IMR-90 (cell line): ENCODE results near the gene DSCAM. TPM values are rescaled to one million over a fixed set of nuclear protein-coding genes. Genes with fewer than 3 reads are reported as not detected.

Experiments used
- ATAC-seq: fragments of 200-7000 bp; cut with Tn5 transposase; 2 replicates; pipeline ENCODE4 v1.9.1; 2020; ENCODE audit warnings: low read depth, mild to moderate bottlenecking, moderate library complexity
- BruUV-seq: library from RNA; stranded (reverse); fragments of 400-500 nt; replicated peaks from 2 replicates; lab custom pipeline; 2021; lab: Mats Ljungman, UMichigan
- CTCF ChIA-PET: fragments of 300-600 bp; formaldehyde crosslinking; extraction: SDS; loops from one replicate; lab custom pipeline; 2021; ENCODE audit warnings: antibody characterized with exemption; lab: Yijun Ruan, JAX
- POLR2A ChIA-PET: fragments of 300-600 bp; sonication (Branson Sonifier 250); formaldehyde crosslinking; loops from one replicate; lab custom pipeline; 2022; ENCODE audit warnings: antibody characterized with exemption; ENCODE audit not compliant: unreplicated experiment; lab: Charles Lee
- DNase-seq: peaks from one replicate; pipeline ENCODE4 v3.0.0; 2013
- H2AFZ ChIP-seq: replicated peaks from 2 replicates; pipeline ENCODE3; 2013; ENCODE audit warnings: low read length, mild to moderate bottlenecking; ENCODE audit not compliant: poor library complexity
- H2AK5ac ChIP-seq: 2 replicates; pipeline ENCODE4 v1.6.1; 2013; ENCODE audit warnings: low read depth, low read length, inconsistent platforms
- H2AK9ac ChIP-seq: replicated peaks from 2 replicates; pipeline ENCODE3; 2013; ENCODE audit warnings: mild to moderate bottlenecking, low read depth, low read length, moderate library complexity; ENCODE audit not compliant: poor library complexity
- H2BK120ac ChIP-seq: 2 replicates; pipeline ENCODE4 v1.6.1; 2013; ENCODE audit warnings: low read depth, low read length, inconsistent platforms
- H2BK15ac ChIP-seq: 3 replicates; pipeline ENCODE4 v1.6.1; 2013; ENCODE audit warnings: low read depth, low read length, inconsistent platforms
- H2BK20ac ChIP-seq: 2 replicates; pipeline ENCODE4 v1.6.1; 2013; ENCODE audit warnings: low read depth, mild to moderate bottlenecking, inconsistent platforms, low read length, moderate library complexity
- H2BK5ac ChIP-seq: 2 replicates; pipeline ENCODE4 v1.6.1; 2013; ENCODE audit warnings: mild to moderate bottlenecking, low read depth, low read length, inconsistent platforms; ENCODE audit not compliant: poor library complexity, severe bottlenecking
- H3K14ac ChIP-seq: replicated peaks from 2 replicates; pipeline ENCODE4 v1.6.1; 2013; ENCODE audit warnings: low read depth, low read length, inconsistent platforms
- H3K18ac ChIP-seq: 2 replicates; pipeline ENCODE4 v1.6.1; 2013; ENCODE audit warnings: low read depth, low read length, control low read depth
- H3K23ac ChIP-seq: 2 replicates; pipeline ENCODE4 v1.6.1; 2013; ENCODE audit warnings: low read depth, low read length, inconsistent platforms
- H3K27ac ChIP-seq: 2 replicates; pipeline ENCODE4 v1.5.1; 2013; ENCODE audit warnings: mild to moderate bottlenecking, control low read depth, low read length; ENCODE audit not compliant: insufficient read depth
- H3K27me3 ChIP-seq: 2 replicates; pipeline ENCODE4 v1.6.1; 2013; ENCODE audit warnings: low read length; ENCODE audit not compliant: control insufficient read depth, insufficient read depth
- H3K36me3 ChIP-seq: 2 replicates; pipeline ENCODE4 v1.6.1; 2013; ENCODE audit warnings: low read length, mixed read lengths; ENCODE audit not compliant: control insufficient read depth, insufficient read depth
- H3K4ac ChIP-seq: 2 replicates; pipeline ENCODE4 v1.6.1; 2013; ENCODE audit warnings: low read depth, low read length, inconsistent platforms
- H3K4me1 ChIP-seq: 2 replicates; pipeline ENCODE4 v1.6.1; 2013; ENCODE audit warnings: low read length, mixed read lengths; ENCODE audit not compliant: control insufficient read depth, insufficient read depth
- H3K4me2 ChIP-seq: 2 replicates; pipeline ENCODE4 v1.6.1; 2013; ENCODE audit warnings: low read depth, mild to moderate bottlenecking, control low read depth, low read length, moderate library complexity
- H3K4me3 ChIP-seq: 2 replicates; pipeline ENCODE4 v1.5.1; 2013; ENCODE audit warnings: low read depth, mild to moderate bottlenecking, control low read depth, low read length, moderate library complexity; ENCODE audit not compliant: insufficient read depth
- H3K56ac ChIP-seq: 2 replicates; pipeline ENCODE4 v1.6.1; 2013; ENCODE audit warnings: low read length, inconsistent platforms; ENCODE audit not compliant: insufficient read depth; ENCODE audit errors: extremely low read depth
- H3K79me1 ChIP-seq, 2 experiments: 2 replicates each; pipeline ENCODE4 v1.6.1; 2013; ENCODE audit warnings: low read length in 2 of 2, inconsistent platforms in 1 of 2, low read depth in 1 of 2
- H3K9ac ChIP-seq: 2 replicates; pipeline ENCODE4 v1.6.1; 2013; ENCODE audit warnings: low read depth, low read length, control low read depth
- H3K9me1 ChIP-seq: 2 replicates; pipeline ENCODE4 v1.6.1; 2013; ENCODE audit warnings: low read length, inconsistent platforms; ENCODE audit not compliant: insufficient read depth
- H3K9me3 ChIP-seq: 2 replicates; pipeline ENCODE4 v1.6.1; 2013; ENCODE audit warnings: low read length; ENCODE audit not compliant: control insufficient read depth, insufficient read depth
- H4K20me1 ChIP-seq: 2 replicates; pipeline ENCODE4 v1.6.1; 2013; ENCODE audit warnings: low read length, inconsistent platforms; ENCODE audit not compliant: insufficient read depth
- H4K5ac ChIP-seq: 2 replicates; pipeline ENCODE4 v1.6.1; 2013; ENCODE audit warnings: mild to moderate bottlenecking, low read depth, low read length, control low read depth
- H4K8ac ChIP-seq, 2 experiments: 2 replicates each; pipeline ENCODE4 v1.6.1; 2013; ENCODE audit warnings: low read depth in 2 of 2, low read length in 2 of 2, control low read depth in 1 of 2, inconsistent platforms in 1 of 2
- H4K91ac ChIP-seq: 2 replicates; pipeline ENCODE4 v1.6.1; 2013; ENCODE audit warnings: low read depth, low read length, inconsistent platforms; ENCODE audit not compliant: insufficient read depth
- BHLHE40 ChIP-seq: fragments of 150-350 bp; IDR thresholded peaks from 2 replicates; pipeline ENCODE4 v1.6.1; 2016; ENCODE audit warnings: mild to moderate bottlenecking, low read depth, low read length
- CHD1 ChIP-seq: IDR thresholded peaks from 2 replicates; pipeline ENCODE4 v1.6.1; 2012; ENCODE audit warnings: low read depth, low read length, improper control_type of control experiment
- FOS ChIP-seq: fragments of 150-350 bp; IDR thresholded peaks from 2 replicates; pipeline ENCODE4 v1.6.1; 2016; ENCODE audit warnings: low read depth, low read length
- MAFK ChIP-seq: IDR thresholded peaks from 2 replicates; pipeline ENCODE4 v1.6.1; 2012; ENCODE audit warnings: low read depth, low read length, improper control_type of control experiment
- MAZ ChIP-seq: IDR thresholded peaks from 2 replicates; pipeline ENCODE4 v1.6.1; 2012; ENCODE audit warnings: low read depth, mild to moderate bottlenecking, low read length, improper control_type of control experiment, moderate library complexity, borderline replicate concordance
- MXI1 ChIP-seq: IDR thresholded peaks from 2 replicates; pipeline ENCODE4 v1.6.1; 2012; ENCODE audit warnings: low read depth, mild to moderate bottlenecking, low read length, moderate library complexity, borderline replicate concordance
- NFE2L2 ChIP-seq: fragments of 150-350 bp; IDR thresholded peaks from 2 replicates; pipeline ENCODE4 v1.6.1; 2016; ENCODE audit warnings: low read depth, mild to moderate bottlenecking, low read length
- POLR2A ChIP-seq: IDR thresholded peaks from 2 replicates; pipeline ENCODE4 v1.6.1; 2012; ENCODE audit warnings: mild to moderate bottlenecking, low read depth, low read length
- RCOR1 ChIP-seq: IDR thresholded peaks from 2 replicates; pipeline ENCODE4 v1.6.1; 2012; ENCODE audit warnings: mild to moderate bottlenecking, low read length, improper control_type of control experiment; ENCODE audit not compliant: insufficient replicate concordance
- SMC3 ChIP-seq: fragments of 150-350 bp; IDR thresholded peaks from 2 replicates; pipeline ENCODE4 v1.6.1; 2016; ENCODE audit warnings: low read depth, mild to moderate bottlenecking, antibody characterized with exemption, low read length, moderate library complexity
- USF2 ChIP-seq: fragments of 150-350 bp; IDR thresholded peaks from 2 replicates; pipeline ENCODE4 v1.6.1; 2017; ENCODE audit warnings: mild to moderate bottlenecking, antibody characterized with exemption, low read length, low read depth
- WGBS, 2 experiments: methylation state at CpG; one replicate each; pipeline versions ENCODE4 v1.1.5 to v1.1.7; 2013; ENCODE audit warnings: missing lambda C conversion rate in 2 of 2; ENCODE audit not compliant: insufficient read length in 1 of 2; ENCODE audit errors: extremely low coverage in 2 of 2; 5-methylcytosine and 5-hydroxymethylcytosine counted together
- dilution Hi-C: fragments of 300-500 bp; cut with HindIII; formaldehyde crosslinking; loops from one replicate; pipeline ENCODE4 v1.14.3; 2018; ENCODE audit warnings: low sequenced_read_pairs; ENCODE audit not compliant: unreplicated experiment
- in situ Hi-C: fragments of 300-500 bp; cut with MboI; formaldehyde crosslinking; loops from 3 replicates; pipeline ENCODE4 v1.14.3; 2019; ENCODE audit warnings: low sequenced_read_pairs, inconsistent platforms, mixed read lengths
- intact Hi-C: fragments of 100-400 bp; cut with micrococcal nuclease; formaldehyde crosslinking; loops from 2 replicates; pipeline ENCODE4 v1.10.0; 2022
- polyA plus RNA-seq, 3 experiments: library from polyadenylated mRNA; depleted of rRNA; stranded (reverse); fragments of >200 nt; gene quantifications; 2 replicates each; pipeline ENCODE4 v1.2.3, GENCODE V29; 2012; ENCODE audit warnings: low replicate concordance in 1 of 3
- total RNA-seq: library from RNA; depleted of rRNA; stranded (reverse); fragments of >200 nt; gene quantifications from 2 replicates; pipeline ENCODE4 v1.2.3, GENCODE V29; 2012
- TF ChIP-seq, protein P1 (sequence below): fragments of 150-350 bp; IDR thresholded peaks from 2 replicates; pipeline ENCODE4 v1.6.1; 2016; ENCODE audit warnings: low read depth, mild to moderate bottlenecking, low read length, moderate library complexity, borderline replicate concordance
- TF ChIP-seq, protein P2 (sequence below): conservative IDR thresholded peaks from 2 replicates; pipeline ENCODE4 v1.5.1; 2012; ENCODE audit warnings: mild to moderate bottlenecking, low read depth, low read length, improper control_type of control experiment

The DSCAM gene
- total and polyA plus RNA-seq, 2 of the 4 experiments (the other 2 are of a cell fraction): under 0.01 to 0.02 TPM

DNA sequence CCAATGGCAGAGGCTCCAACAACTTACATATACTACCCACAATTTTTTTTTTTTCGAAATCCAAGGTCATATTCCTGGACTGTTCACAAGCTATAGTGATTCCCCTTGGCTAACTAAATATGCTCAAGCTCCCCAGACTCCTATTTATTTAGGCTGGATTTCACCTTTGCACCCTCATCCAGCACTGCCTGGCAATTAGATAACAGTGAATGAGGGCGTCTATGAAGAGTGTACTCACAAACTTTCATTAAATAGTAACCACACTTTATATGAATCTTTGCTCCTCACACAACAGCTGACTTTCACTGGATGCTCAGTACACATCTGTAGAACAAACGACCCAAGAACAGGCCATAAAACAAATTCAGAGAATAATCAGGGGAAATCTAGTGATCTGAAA lies 51.6 kb downstream of the DSCAM start:
- CTCF ChIA-PET: interaction anchor here (1.2 kb wide), 1 partner anchor 1354 kb away, joined by 3 read pairs; no protein-coding TSS in a partner anchor
- POLR2A ChIA-PET: no interaction called here
- WGBS, 2 experiments: no CpG with 5 or more reads among the region's 3 CpGs

More for the DNA sequence above, 51.6 kb downstream of the DSCAM start:
- Histone ChIP-seq H3K27ac (no peak overlapping the region), H3K79me1 (no peaks in the 10 kb centered on the region), H4K20me1 (no peaks in the 10 kb centered on the region), H3K14ac (no peak overlapping the region), H2BK120ac (no peak overlapping the region), H3K27me3 (no peaks in the 10 kb centered on the region), H3K4me1 (no peaks in the 10 kb centered on the region), H2AK9ac (no peak overlapping the region), H3K56ac (no peak overlapping the region), H2BK15ac (no peak overlapping the region), H3K4me3 (no peak overlapping the region), H2AFZ (no peak overlapping the region), H2BK5ac (no peak overlapping the region), H3K9me1 (no peaks in the 10 kb centered on the region), H3K9ac (no peak overlapping the region), H3K4ac (no peak overlapping the region), H3K23ac (no peak overlapping the region), H4K5ac (no peak overlapping the region), H4K8ac (no peak overlapping the region), H4K91ac (no peak overlapping the region), H2BK20ac (no peak overlapping the region), H2AK5ac (no peak overlapping the region), H3K18ac (no peak overlapping the region), H3K4me2 (no peak overlapping the region), H3K9me3 (peaks cover 7% of the 10 kb centered on the region), H3K36me3 (no peaks in the 10 kb centered on the region)
- intact Hi-C loops (no loop called here), dilution Hi-C loops (no loop called here), in situ Hi-C loops (no loop called here)
- ATAC-seq (no peak), DNase-seq (no peak)
- no peak for TF ChIP-seq MXI1
- TF ChIP-seq SMC3: no peak
- no peak for TF ChIP-seq RCOR1
- TF ChIP-seq MAZ: no peak
- TF ChIP-seq POLR2A: no peak
- TF ChIP-seq MAFK: no peak
- TF ChIP-seq, protein P1, sequence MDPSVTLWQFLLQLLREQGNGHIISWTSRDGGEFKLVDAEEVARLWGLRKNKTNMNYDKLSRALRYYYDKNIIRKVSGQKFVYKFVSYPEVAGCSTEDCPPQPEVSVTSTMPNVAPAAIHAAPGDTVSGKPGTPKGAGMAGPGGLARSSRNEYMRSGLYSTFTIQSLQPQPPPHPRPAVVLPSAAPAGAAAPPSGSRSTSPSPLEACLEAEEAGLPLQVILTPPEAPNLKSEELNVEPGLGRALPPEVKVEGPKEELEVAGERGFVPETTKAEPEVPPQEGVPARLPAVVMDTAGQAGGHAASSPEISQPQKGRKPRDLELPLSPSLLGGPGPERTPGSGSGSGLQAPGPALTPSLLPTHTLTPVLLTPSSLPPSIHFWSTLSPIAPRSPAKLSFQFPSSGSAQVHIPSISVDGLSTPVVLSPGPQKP: no peak
- TF ChIP-seq NFE2L2: no peak
- TF ChIP-seq CHD1: no peak
- TF ChIP-seq, protein P2, sequence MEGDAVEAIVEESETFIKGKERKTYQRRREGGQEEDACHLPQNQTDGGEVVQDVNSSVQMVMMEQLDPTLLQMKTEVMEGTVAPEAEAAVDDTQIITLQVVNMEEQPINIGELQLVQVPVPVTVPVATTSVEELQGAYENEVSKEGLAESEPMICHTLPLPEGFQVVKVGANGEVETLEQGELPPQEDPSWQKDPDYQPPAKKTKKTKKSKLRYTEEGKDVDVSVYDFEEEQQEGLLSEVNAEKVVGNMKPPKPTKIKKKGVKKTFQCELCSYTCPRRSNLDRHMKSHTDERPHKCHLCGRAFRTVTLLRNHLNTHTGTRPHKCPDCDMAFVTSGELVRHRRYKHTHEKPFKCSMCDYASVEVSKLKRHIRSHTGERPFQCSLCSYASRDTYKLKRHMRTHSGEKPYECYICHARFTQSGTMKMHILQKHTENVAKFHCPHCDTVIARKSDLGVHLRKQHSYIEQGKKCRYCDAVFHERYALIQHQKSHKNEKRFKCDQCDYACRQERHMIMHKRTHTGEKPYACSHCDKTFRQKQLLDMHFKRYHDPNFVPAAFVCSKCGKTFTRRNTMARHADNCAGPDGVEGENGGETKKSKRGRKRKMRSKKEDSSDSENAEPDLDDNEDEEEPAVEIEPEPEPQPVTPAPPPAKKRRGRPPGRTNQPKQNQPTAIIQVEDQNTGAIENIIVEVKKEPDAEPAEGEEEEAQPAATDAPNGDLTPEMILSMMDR: no peak
- no peak for TF ChIP-seq FOS
- TF ChIP-seq BHLHE40: no peak
- no peak for TF ChIP-seq USF2
- no TSS peak for BruUV-seq
